ENCODE measurements around the gene REV3L. TPM values are rescaled to one million over a fixed set of nuclear protein-coding genes. Genes with fewer than 3 reads are reported as not detected.
"Not testable (repeated sequence)": the region's sequence is repeated elsewhere in the genome, so short reads cannot be mapped to it uniquely, and the experiment has no call there.

REV3L gene
- total and polyA plus RNA-seq, 2 donors (not counting 1 experiment from before 2014, with no cell fraction given), result 42.9 to 127 TPM

GRCh38 chr6:111284356-111284755 is 198.7 kb downstream of the REV3L start:
- not testable (repeated sequence) for H2AFZ ChIP-seq (ENCODE audit: low read length); H3K4me1 ChIP-seq (ENCODE audit: control insufficient read depth, extremely low read depth, insufficient read depth, low read length); H4K20me1 ChIP-seq (ENCODE audit: control insufficient read depth, extremely low read depth, insufficient read depth, low read length); DNase-seq (ENCODE audit: low read depth in 2 of 2); H3K4me3 ChIP-seq (replicated peaks in 1 of 4; ENCODE audit: control extremely low read depth in 1 of 4, insufficient read depth in 1 of 4, low read depth in 3 of 4, low read length in 4 of 4); H3K79me2 ChIP-seq (ENCODE audit: control insufficient read depth, insufficient read depth, low read length); H3K9ac ChIP-seq (ENCODE audit: insufficient read depth, low read length); H3K4me2 ChIP-seq (ENCODE audit: extremely low read depth, insufficient read depth, low read length); H3K27me3 ChIP-seq (ENCODE audit: control insufficient read depth, insufficient read depth, low read length); H3K9me3 ChIP-seq (ENCODE audit: control insufficient read depth, insufficient read depth, low read depth, low read length); H3K36me3 ChIP-seq (ENCODE audit: control insufficient read depth, insufficient read depth, low read length); H3K27ac ChIP-seq (ENCODE audit: insufficient read depth, low read length)

GRCh38 chr6:111283707-111284106 is 199.3 kb downstream of the REV3L start:
- Histone ChIP-seq H4K20me1 (ENCODE audit: control insufficient read depth, extremely low read depth, insufficient read depth, low read length) (no peaks in the 10 kb centered on the region), H3K4me3 (replicated peaks in 1 of 4; ENCODE audit: control extremely low read depth in 1 of 4, insufficient read depth in 1 of 4, low read depth in 3 of 4, low read length in 4 of 4) (no peak overlapping the region), H3K79me2 (ENCODE audit: control insufficient read depth, insufficient read depth, low read length) (no peaks in the 10 kb centered on the region), H3K27me3 (ENCODE audit: control insufficient read depth, insufficient read depth, low read length) (no peaks in the 10 kb centered on the region), H3K9ac (ENCODE audit: insufficient read depth, low read length) (no peak overlapping the region), H3K4me2 (ENCODE audit: extremely low read depth, insufficient read depth, low read length) (no peak overlapping the region), H3K4me1 (ENCODE audit: control insufficient read depth, extremely low read depth, insufficient read depth, low read length) (no peaks in the 10 kb centered on the region), H3K36me3 (ENCODE audit: control insufficient read depth, insufficient read depth, low read length) (no peaks in the 10 kb centered on the region), H3K27ac (ENCODE audit: insufficient read depth, low read length) (no peak overlapping the region), H2AFZ (ENCODE audit: low read length) (no peak overlapping the region), H3K9me3 (ENCODE audit: control insufficient read depth, insufficient read depth, low read depth, low read length) (no peaks in the 10 kb centered on the region)
- TF ChIP-seq CTCF (conservative IDR thresholded peaks at IDR 0.05 in 1 of 2, IDR thresholded peaks at IDR 0.05 in 1 of 2; ENCODE audit: low read depth in 1 of 2, low read length in 2 of 2), result no peak
- TF ChIP-seq EZH2 (IDR thresholded peaks at IDR 0.05; ENCODE audit: low read length, missing control alignments), result no peak
- no peak for DNase-seq (ENCODE audit: low read depth in 2 of 2)

- H4K20me1 ChIP-seq (ENCODE audit: control insufficient read depth, extremely low read depth, insufficient read depth, low read length), result no peaks in the 10 kb centered on the region
- no peak overlapping the region for H3K27ac ChIP-seq (ENCODE audit: insufficient read depth, low read length)
- TF ChIP-seq CTCF (conservative IDR thresholded peaks at IDR 0.05 in 1 of 2, IDR thresholded peaks at IDR 0.05 in 1 of 2; ENCODE audit: low read depth in 1 of 2, low read length in 2 of 2) (no peak), EZH2 (IDR thresholded peaks at IDR 0.05; ENCODE audit: low read length, missing control alignments) (no peak)
- H3K27me3 ChIP-seq (ENCODE audit: control insufficient read depth, insufficient read depth, low read length), result no peaks in the 10 kb centered on the region
- no peaks in the 10 kb centered on the region for H3K9me3 ChIP-seq (ENCODE audit: control insufficient read depth, insufficient read depth, low read depth, low read length)
- H3K79me2 ChIP-seq (ENCODE audit: control insufficient read depth, insufficient read depth, low read length), result no peaks in the 10 kb centered on the region
- no peak overlapping the region for H3K4me2 ChIP-seq (ENCODE audit: extremely low read depth, insufficient read depth, low read length)
- DNase-seq (ENCODE audit: low read depth in 2 of 2), result no peak
- no peak overlapping the region for H2AFZ ChIP-seq (ENCODE audit: low read length)
- H3K36me3 ChIP-seq (ENCODE audit: control insufficient read depth, insufficient read depth, low read length), result peaks cover 3% of the 10 kb centered on the region
- no peaks in the 10 kb centered on the region for H3K4me1 ChIP-seq (ENCODE audit: control insufficient read depth, extremely low read depth, insufficient read depth, low read length)
- H3K4me3 ChIP-seq (replicated peaks in 1 of 4; ENCODE audit: control extremely low read depth in 1 of 4, insufficient read depth in 1 of 4, low read depth in 3 of 4, low read length in 4 of 4), result no peak overlapping the region
- H3K9ac ChIP-seq (ENCODE audit: insufficient read depth, low read length), result no peak overlapping the region
Observed at GRCh38 chr6:111282515-111282914, 200.5 kb downstream of the REV3L start.

All from fibroblast of lung (primary cell).